ENCODE data around the gene AOC3.

GRCh38 chr17:42843358-42843934 is 7.6 kb upstream of the AOC3 start:
- TF ChIP-seq TAF1 (IDR thresholded peaks at IDR 0.05; ENCODE audit: borderline replicate concordance, insufficient read depth, low read length): no peak
- no peak for TF ChIP-seq REST (IDR thresholded peaks at IDR 0.05; ENCODE audit: insufficient read depth in 1 of 2, low read depth in 2 of 2, low read length in 2 of 2)
- TF ChIP-seq POLR2AphosphoS5 (IDR thresholded peaks at IDR 0.05; ENCODE audit: low read depth, low read length): no peak
- no peak for TF ChIP-seq SIN3A (IDR thresholded peaks at IDR 0.05; ENCODE audit: borderline replicate concordance, insufficient read depth, low read length)
- no peak for TF ChIP-seq FOXP2 (optimal IDR thresholded peaks at IDR 0.05; ENCODE audit: borderline replicate concordance, extremely low read depth, extremely low read length, insufficient read depth)
